Activated naive CD4-positive, alpha-beta T cell (primary cell): Measurements from ENCODE around the gene XIRP1.
"Not testable (repeated sequence)": the region's sequence is repeated elsewhere in the genome, so short reads cannot be mapped to it uniquely, and the experiment has no call there.

ENCODE experiments used
- DNase-seq, 4 experiments: peaks; one replicate each; lab custom pipeline; 2025; lab: John Stamatoyannopoulos, UW

The XIRP1 gene

GRCh38 chr3:39185326-39185958 is 7.0 kb downstream of the XIRP1 start:
- no peak for DNase-seq

- DNase-seq, result no peak
Observed at GRCh38 chr3:39184968-39185285, 7.5 kb downstream of the XIRP1 start.

- no peak for DNase-seq
Observed at GRCh38 chr3:39184081-39184967, 8.1 kb downstream of the XIRP1 start.

GRCh38 chr3:39183211-39184080 is 8.9 kb downstream of the XIRP1 start:
- DNase-seq, result no peak

GRCh38 chr3:39181408-39182335 is 10.7 kb downstream of the XIRP1 start:
- DNase-seq, result no peak

- peak; percentile 28 to 85 (median 62) for DNase-seq
Observed at GRCh38 chr3:39180546-39181346, 11.6 kb downstream of the XIRP1 start.

- no peak for DNase-seq
Observed at GRCh38 chr3:39180183-39180545, 12.2 kb downstream of the XIRP1 start.

GRCh38 chr3:39178553-39178952 is 13.8 kb downstream of the XIRP1 start:
- no peak for DNase-seq

GRCh38 chr3:39177708-39178332 is 14.6 kb downstream of the XIRP1 start:
- DNase-seq, result peak in 2 of 4 experiments; percentile 28 to 31

- DNase-seq, result no peak
Observed at GRCh38 chr3:39176025-39176714, 16.2 kb downstream of the XIRP1 start.

- DNase-seq, result no peak
Observed at GRCh38 chr3:39173318-39174125, 18.9 kb downstream of the XIRP1 start.

GRCh38 chr3:39171860-39172259 is 20.5 kb downstream of the XIRP1 start:
- DNase-seq, result no peak

- DNase-seq, result not testable (repeated sequence)
Observed at GRCh38 chr3:39170877-39171276, 21.5 kb downstream of the XIRP1 start.

- DNase-seq, result no peak
Observed at GRCh38 chr3:39170461-39170860, 21.9 kb downstream of the XIRP1 start.

GRCh38 chr3:39169712-39170111 is 22.7 kb downstream of the XIRP1 start:
- DNase-seq, result no peak

GRCh38 chr3:39168156-39168780 is 24.1 kb downstream of the XIRP1 start:
- DNase-seq, result no peak

- DNase-seq, result no peak
Observed at GRCh38 chr3:39166932-39167532, 25.4 kb downstream of the XIRP1 start.
